ENCODE measurements around the gene ZSCAN5A.
"Not testable (repeated sequence)": the region's sequence is repeated elsewhere in the genome, so short reads cannot be mapped to it uniquely, and the experiment has no call there.

The ZSCAN5A gene

DNA sequence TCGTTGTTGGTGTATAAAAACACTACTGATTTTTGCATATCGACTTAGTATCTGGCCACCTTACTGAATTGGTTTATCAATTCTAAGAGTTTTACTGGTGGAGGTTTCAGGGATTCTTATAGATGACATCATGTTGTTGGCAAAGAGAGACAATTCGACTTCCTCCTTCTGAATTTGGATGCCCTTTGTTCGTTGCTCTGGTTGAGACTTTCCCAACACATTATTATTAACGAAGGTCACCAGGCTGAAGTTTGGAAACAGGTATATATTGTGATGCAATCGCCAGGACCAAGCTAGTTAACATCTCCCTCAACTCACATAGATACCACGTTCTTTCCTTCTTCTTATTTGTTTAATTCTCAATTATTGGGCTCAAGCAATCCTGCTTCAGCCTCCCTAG, 115.0 kb downstream of the ZSCAN5A start:
- DNase-seq, result no peak

DNA sequence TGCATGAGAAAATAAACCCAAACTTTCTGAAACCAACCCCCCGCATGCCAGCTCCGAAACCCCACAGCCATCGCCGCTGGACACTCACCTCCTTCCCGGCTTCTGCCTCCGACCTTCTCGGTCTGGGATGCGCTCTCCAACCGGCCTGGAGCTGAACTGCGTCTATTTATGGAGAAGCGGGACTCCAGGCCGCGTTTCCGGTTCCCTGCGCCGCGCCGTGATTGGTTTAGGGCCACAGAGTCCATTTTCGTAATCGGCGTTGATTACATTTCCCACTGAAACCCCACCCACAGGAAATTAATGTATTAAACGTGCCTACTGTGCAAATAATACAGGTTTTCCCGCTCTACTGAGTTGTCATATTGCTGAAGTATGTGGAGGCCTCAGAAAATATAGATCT, 117.0 kb downstream of the ZSCAN5A start, which contains the start of gene ZSCAN5B:
ZSCAN5B (minus strand) TSS at position 138 of the 400 bp plus-strand sequence. CDS start 4,731 bp downstream, outside the sequence.
- DNase-seq, result not testable (repeated sequence)

DNA sequence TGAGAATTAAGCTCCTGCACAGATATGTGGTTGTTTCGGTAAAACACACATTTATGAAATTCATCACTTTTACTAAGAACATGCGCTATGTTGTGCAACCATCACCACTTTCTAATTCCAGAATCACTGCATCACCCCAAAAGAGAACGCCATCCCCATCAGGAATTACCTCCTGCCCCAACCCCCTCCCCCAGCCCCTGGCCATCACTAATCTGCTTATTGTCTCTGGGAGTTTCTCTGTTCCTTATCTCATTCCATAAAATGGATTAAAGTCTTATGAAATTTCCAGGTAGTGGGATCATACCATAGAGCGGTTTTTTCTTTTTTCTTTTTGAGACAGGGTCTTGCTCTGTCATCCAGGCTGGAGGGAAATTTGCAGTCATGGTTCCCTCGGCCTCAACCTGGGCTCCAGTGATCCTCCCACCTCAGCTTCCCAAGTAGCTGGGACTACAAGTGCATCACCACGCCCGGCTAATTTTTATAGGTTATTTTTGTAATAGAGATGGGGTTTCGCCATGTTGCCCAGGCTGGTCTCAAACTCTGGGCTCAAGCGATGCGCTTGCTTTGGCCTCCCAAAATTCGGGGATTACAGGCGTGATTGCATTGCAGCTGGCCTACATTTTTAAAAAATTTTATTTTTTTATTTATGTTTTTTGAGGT, 120.5 kb downstream of the ZSCAN5A start:
- DNase-seq, result no peak

DNA sequence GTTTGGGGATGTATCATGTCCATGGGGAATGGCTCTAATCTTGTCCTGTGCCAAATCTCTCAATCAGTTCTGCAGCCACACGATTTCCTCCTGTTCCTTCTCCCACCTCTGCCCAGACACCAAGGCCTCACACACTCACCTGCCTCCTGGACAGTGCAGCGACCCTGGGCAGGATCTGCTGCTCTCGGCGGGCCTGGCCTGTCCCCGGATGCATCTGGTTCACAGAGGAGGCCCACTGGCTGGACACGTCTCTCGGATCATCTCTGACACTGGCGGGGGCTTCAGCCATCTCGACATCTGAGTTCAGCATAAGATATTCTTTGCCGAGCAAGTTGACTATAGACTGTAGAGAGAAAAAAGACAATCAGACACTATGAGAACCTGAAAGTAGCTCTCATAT, 122.9 kb downstream of the ZSCAN5A start:
- no peak for DNase-seq

DNA sequence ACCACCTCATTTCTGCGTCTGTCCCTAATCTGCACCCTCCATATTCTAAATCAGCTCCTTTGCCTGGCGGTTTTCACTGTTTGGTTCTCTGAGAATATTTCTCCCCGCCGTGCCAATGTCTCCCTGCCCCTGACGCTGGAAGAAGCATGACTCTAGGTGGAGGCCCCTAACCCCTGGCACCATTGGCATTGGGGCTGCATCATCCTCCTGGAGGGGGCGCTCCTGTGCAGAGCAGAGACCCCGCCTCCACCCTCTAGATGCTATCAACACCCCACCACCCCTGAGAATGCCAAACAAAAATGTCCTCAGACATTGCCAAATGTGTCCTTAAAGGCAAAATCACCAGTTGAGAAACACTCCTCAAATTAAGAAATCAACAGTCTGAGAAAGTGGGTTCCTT, 123.5 kb downstream of the ZSCAN5A start:
- DNase-seq, result no peak

DNA sequence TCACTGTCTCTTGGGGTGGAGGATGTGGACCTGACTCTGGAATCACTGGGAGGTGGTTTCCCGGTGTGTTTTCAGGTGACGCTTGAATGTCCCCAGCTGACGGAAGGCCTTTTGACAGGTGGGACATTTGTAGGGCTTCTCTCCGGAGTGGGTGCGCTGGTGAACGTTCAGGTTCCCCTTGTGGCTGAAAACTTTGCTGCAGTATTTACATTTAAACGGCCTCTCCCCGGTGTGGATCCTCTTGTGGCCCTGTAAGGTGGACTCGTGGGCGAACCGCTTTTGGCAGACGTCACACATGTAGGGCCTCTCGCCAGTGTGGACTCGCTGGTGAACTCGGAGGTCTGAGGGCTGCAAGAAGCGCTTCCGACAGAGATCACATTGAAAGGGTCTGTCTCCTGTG, 124.9 kb downstream of the ZSCAN5A start:
- DNase-seq, result no peak

DNA sequence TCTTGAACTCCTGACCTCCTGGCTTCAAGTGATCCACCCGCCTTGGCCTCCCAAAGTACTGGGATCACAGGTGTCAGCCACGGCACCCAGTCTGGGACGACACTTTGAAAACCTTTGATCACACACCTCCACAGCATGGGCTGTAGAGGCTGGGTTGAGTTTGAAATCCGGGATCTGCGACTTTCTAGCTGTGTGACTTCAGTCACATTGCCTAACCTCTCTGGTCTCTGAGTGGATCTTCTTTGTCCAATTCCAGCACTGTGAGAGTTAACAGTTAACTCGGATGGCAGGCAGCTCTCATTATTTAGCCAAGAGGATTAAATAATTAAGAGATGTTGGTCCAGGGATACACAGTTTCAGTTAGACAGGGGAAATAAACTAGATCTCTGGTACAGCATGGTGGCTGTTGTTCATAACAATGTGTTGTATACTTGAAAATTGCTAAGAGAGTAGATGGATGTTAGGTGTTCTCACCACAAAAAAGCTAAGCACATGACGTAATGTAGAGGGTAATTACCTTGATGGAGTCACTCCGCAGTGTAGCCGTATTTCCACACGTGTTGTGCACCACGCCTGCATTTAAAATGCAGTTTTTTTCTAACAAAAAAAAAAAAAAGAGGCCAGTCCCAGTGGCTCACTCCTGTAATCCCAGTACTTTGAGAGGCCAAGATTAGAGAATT, 136.9 kb downstream of the ZSCAN5A start:
- DNase-seq, result no peak

DNA sequence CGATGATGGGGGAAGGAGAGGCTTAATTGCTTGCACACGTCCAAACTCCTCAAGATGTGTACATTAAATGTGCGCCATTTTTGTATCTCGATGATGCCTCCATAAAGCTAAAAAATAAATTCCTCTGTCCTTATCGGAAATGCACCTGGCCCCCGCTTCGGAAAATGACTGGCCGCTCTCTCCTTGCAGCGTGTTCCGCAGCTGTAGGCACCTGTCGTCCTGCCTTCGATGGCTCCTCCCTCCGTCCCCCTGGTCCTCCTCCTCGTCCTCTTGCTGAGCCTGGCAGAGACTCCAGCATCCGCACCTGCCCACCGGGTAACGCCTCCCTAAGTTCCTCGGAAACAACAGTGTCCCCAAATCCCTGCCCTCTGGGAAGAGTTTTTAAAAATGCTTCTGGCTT, 137.8 kb downstream of the ZSCAN5A start:
- DNase-seq, result no peak

DNA sequence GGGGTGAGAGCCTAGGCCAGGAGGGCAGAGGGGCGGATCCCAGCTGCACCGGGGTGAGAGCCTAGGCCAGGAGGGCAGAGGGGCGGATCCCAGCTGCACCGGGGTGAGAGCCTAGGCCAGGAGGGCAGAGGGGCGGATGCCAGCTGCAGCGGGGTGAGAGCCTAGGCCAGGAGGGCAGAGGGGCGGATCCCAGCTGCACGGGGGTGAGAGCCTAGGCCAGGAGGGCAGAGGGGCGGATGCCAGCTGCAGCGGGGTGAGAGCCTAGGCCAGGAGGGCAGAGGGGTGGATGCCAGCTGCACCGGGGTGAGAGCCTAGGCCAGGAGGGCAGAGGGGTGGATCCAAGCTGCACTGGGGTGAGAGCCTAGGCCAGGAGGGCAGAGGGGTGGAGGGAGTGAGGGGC, 138.3 kb downstream of the ZSCAN5A start:
- DNase-seq, result not testable (repeated sequence)

DNA sequence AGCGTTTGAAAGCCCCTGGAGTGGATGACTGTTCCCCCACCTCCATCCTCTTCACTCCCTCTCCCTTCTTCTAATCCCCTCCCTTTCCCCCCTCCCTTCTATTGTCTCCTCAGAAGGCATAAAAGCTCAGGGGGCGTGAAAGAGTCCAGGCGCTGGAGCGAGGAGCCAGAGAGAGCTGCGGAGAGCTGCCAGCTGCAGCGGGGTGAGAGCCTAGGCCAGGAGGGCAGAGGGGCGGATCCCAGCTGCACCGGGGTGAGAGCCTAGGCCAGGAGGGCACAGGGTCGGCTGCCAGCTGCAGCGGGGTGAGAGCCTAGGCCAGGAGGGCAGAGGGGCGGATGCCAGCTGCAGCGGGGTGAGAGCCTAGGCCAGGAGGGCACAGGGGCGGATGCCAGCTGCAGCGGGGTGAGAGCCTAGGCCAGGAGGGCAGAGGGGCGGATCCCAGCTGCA, 138.8 kb downstream of the ZSCAN5A start, which contains the start of gene GALP:
GALP (plus strand) TSS at position 148 of the 447 bp plus-strand sequence. CDS start 1,101 bp downstream, outside the sequence.
- not testable (repeated sequence) for DNase-seq

DNA sequence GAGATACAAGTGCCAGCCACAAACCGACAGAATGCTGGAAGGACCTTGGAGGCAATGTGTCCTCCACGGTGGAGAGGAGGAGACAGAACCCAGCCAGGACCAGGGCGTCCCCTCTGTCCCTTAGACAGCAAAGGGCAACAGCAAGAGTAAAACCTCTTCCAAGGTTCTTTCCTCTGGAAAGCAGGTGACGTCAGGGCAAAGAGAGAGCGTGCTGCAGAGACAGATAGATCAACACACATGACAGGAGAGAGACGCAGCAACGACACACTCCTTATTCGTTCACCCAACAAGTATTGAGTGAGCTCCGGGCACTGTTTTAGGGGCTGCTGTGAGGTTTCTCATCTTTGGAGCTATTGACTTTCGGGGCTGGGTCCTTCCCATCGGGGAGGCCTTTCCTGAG, 140.1 kb downstream of the ZSCAN5A start:
- no peak for DNase-seq

DNA sequence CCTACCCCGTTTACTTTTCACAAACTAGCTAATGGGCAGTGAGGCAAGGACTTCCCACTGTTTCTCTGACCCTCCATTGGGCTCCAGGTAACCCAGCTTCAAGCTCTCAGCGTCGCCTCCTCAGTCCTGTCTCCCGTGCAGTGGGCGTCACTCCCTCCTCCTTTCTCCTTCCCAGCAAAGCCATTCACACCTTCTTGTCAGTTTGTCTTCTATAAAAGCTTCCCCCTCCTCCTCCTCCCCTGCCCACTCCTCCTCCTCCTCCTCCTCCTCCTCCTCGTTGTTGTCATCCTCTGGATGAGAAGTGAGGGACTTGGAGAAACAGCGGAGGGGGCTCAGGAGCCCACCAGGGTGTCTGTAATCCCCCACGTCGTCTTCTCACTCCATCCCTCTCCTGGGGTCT, 140.6 kb downstream of the ZSCAN5A start:
- DNase-seq, result no peak

Measured in T1000 (cell line).